Hepatocyte (in vitro differentiated cells): Measurements from ENCODE around the gene STRA6.

Experiments used
- CTCF ChIP-seq: fragments of 200-600 bp; sonication (generic); IDR thresholded peaks from 2 replicates; pipeline ENCODE4 v1.5.1; 2016; ENCODE audit warnings: antibody characterized with exemption, mild to moderate bottlenecking; ENCODE audit not compliant: poor library complexity
- EZH2 ChIP-seq: fragments of 200-600 bp; sonication (generic); IDR thresholded peaks from 2 replicates; pipeline ENCODE4 v1.6.1; 2016; ENCODE audit warnings: antibody characterized with exemption, mild to moderate bottlenecking, borderline replicate concordance

GRCh38 chr15:74213858-74214284 is 11.3 kb upstream of the STRA6 start:
- no peak for TF ChIP-seq EZH2
- TF ChIP-seq CTCF: no peak
